PC-9 (cell line): ENCODE data around the gene KRTAP4-9.
"Not testable (repeated sequence)": the region's sequence is repeated elsewhere in the genome, so short reads cannot be mapped to it uniquely, and the experiment has no call there.

Experiments
- CTCF ChIP-seq: fragments of 200-600 bp; sonication (generic); conservative IDR thresholded peaks from 2 replicates; pipeline ENCODE4 v1.6.1; 2017; ENCODE audit warnings: mixed run types, antibody characterized with exemption, mild to moderate bottlenecking, moderate library complexity
- EZH2 ChIP-seq: fragments of 200-600 bp; sonication (generic); IDR thresholded peaks from 2 replicates; pipeline ENCODE4 v1.8.0; 2017; ENCODE audit warnings: antibody characterized with exemption, low read depth

GRCh38 chr17:41119696-41120690 lies 14.8 kb downstream of the KRTAP4-9 start:
- not testable (repeated sequence) for TF ChIP-seq CTCF, EZH2
